Testis (tissue), 3 donors: ENCODE results near the gene DAB1. TPM values are rescaled to one million over a fixed set of nuclear protein-coding genes. Genes with fewer than 3 reads are reported as not detected.
A peak's percentile ranks its signal among the peaks of the same experiment; 100 is the strongest.

Source experiments
- DNase-seq: peaks from one replicate; pipeline ENCODE4 v3.0.0-alpha.2; 2019
- H3K27ac ChIP-seq, 2 donors: fragments of 200-600 bp; sonication (generic); one replicate each; pipeline ENCODE4 v1.5.1; 2019
- H3K27me3 ChIP-seq: fragments of 200-600 bp; sonication (generic); one replicate; pipeline ENCODE4 v1.5.1; 2019
- H3K36me3 ChIP-seq: fragments of 200-600 bp; sonication (generic); one replicate; pipeline ENCODE4 v1.5.1; 2017; ENCODE audit warnings: low read depth; ENCODE audit errors: missing control alignments
- H3K4me1 ChIP-seq: fragments of 200-600 bp; sonication (generic); one replicate; pipeline ENCODE4 v1.5.1; 2019
- H3K4me3 ChIP-seq, 2 donors: fragments of 200-600 bp; sonication (generic); one replicate each; pipeline ENCODE4 v1.5.1; 2017 to 2019
- H3K9me3 ChIP-seq: fragments of 200-600 bp; sonication (generic); one replicate; pipeline ENCODE4 v1.5.1; 2017
- POLR2A ChIP-seq: fragments of 450-650 bp; IDR thresholded peaks from one replicate; pipeline ENCODE4 v1.6.1; 2017; ENCODE audit warnings: antibody characterized with exemption, mild to moderate bottlenecking, moderate library complexity
- WGBS, 2 donors: methylation state at CpG; one replicate each; pipeline ENCODE4 v1.1.5; 2018; 5-methylcytosine and 5-hydroxymethylcytosine counted together
- intact Hi-C: fragments of 100-400 bp; cut with DNase I; formaldehyde crosslinking; loops from one replicate; pipeline ENCODE4 v1.15.1; 2023; ENCODE audit warnings: low total_unique reads
- polyA plus RNA-seq: library from polyadenylated mRNA; stranded (reverse); fragments of 350-450 nt; fragmentation: Illumina TruSeq; extraction: RNeasy Lipid Tissue Mini Kit (QIAGEN cat#74804); gene quantifications from one replicate; pipeline ENCODE4 v1.2.3, GENCODE V29; 2014; ENCODE audit warnings: low read depth, low replicate concordance; ENCODE audit not compliant: insufficient read depth
- total RNA-seq, 2 donors: library from RNA; depleted of rRNA; stranded (reverse); fragments of >200 nt; gene quantifications; one replicate each; pipeline ENCODE4 v1.2.3, GENCODE V29; 2016
- TF ChIP-seq, protein P1 (sequence below), 3 experiments: fragments of 450-650 bp in 2 of 3; fragments of 200-600 bp in 1 of 3; sonication (generic) in 1 of 3; IDR thresholded peaks; one replicate each; pipeline ENCODE4 v1.5.1; 2016 to 2019; ENCODE audit warnings: antibody characterized with exemption in 3 of 3, mild to moderate bottlenecking in 2 of 3, moderate library complexity in 1 of 3

DAB1 gene
- total and polyA plus RNA-seq, 3 donors from 2014 or later: 0.79 to 1.7 (median 1.2) TPM

DNA sequence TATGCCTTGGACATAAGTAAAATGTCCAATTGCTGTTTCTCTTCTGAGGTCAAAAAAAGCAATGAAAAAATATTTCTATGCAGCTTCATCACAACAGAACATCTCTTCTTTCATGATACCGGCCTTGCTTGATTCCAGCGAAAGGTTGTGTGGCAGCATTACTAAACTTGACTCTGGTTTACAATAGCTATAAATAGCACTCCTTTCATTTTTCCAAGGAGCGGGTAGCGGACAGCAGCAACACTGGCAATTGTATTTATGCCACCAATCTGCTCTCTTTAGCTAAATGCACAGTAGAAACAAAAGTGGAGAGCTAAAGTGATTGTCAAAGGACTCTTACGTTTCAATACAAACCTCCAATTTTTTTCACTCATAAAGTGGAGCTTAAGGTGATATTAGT is 7.5 kb upstream of the DAB1 start:
- no peak for DNase-seq
- intact Hi-C loops: no loop called here
- H3K27me3 ChIP-seq: no peaks in the 10 kb centered on the region
- 79 to 87% methylated on average over 5 of the region's 5 CpGs for WGBS, 2 donors
- no peaks in the 10 kb centered on the region for H3K4me1 ChIP-seq
- TF ChIP-seq, protein P1, sequence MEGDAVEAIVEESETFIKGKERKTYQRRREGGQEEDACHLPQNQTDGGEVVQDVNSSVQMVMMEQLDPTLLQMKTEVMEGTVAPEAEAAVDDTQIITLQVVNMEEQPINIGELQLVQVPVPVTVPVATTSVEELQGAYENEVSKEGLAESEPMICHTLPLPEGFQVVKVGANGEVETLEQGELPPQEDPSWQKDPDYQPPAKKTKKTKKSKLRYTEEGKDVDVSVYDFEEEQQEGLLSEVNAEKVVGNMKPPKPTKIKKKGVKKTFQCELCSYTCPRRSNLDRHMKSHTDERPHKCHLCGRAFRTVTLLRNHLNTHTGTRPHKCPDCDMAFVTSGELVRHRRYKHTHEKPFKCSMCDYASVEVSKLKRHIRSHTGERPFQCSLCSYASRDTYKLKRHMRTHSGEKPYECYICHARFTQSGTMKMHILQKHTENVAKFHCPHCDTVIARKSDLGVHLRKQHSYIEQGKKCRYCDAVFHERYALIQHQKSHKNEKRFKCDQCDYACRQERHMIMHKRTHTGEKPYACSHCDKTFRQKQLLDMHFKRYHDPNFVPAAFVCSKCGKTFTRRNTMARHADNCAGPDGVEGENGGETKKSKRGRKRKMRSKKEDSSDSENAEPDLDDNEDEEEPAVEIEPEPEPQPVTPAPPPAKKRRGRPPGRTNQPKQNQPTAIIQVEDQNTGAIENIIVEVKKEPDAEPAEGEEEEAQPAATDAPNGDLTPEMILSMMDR (IDR thresholded peaks at IDR 0.05): no peak
- TF ChIP-seq POLR2A: no peak
- H3K27ac ChIP-seq: no peak overlapping the region
- H3K36me3 ChIP-seq: no peaks in the 10 kb centered on the region
- H3K9me3 ChIP-seq: no peaks in the 10 kb centered on the region
- H3K4me3 ChIP-seq: no peak overlapping the region

DNA sequence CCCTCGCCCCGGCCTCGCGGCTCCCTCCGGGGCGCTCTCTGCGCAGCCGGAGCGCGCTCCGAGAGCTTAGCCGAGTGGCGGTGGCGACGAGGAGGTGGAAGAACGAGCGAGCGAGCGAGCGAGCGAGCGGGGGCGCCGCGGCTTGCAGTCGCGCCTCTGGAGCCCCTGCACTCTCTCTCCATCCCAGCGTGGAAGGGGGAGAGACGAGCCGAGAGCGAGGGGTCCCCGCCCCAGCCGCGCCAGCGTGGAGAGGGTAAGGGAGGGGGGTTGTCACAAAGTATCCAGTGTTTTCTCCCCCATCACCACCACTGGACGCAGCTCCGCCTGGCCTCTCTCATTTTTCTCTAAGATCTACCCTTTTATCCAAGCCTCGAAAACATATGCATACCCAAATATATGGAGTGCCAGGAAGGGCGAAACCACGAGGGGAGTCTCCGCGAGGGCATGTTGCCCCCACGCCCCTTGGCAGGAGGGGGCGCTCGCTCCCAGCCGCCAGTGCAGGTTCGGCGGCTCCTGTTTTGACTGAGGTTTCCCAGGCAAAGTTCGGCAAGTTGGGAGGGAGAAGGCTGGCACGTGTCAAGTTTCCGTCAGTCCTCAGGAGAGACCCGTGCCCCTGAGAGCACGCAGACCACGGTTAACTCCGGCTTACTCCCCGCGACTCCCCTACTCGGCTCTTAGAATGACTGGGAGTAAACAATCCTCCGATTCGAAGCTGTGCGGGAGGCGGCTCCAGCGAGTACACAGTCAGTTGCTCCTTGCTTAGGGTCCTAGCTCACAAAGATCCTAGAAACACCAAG is 569 bp upstream of the DAB1 start:
- Histone ChIP-seq H3K27me3 (no peaks in the 10 kb centered on the region), H3K4me3 (peak overlapping the region; percentile 41 to 52), H3K27ac (no peak overlapping the region), H3K4me1 (peaks cover 7% of the 10 kb centered on the region), H3K9me3 (no peaks in the 10 kb centered on the region), H3K36me3 (no peaks in the 10 kb centered on the region)
- DNase-seq: peak; percentile 63
- TF ChIP-seq, protein P1 (IDR thresholded peaks at IDR 0.05): peak; percentile 28 to 56 (median 55)
- TF ChIP-seq POLR2A: no peak
- intact Hi-C loops: no loop called here
- 1 to 5% methylated on average over 16 to 39 of the region's 63 CpGs for WGBS, 2 donors

DNA sequence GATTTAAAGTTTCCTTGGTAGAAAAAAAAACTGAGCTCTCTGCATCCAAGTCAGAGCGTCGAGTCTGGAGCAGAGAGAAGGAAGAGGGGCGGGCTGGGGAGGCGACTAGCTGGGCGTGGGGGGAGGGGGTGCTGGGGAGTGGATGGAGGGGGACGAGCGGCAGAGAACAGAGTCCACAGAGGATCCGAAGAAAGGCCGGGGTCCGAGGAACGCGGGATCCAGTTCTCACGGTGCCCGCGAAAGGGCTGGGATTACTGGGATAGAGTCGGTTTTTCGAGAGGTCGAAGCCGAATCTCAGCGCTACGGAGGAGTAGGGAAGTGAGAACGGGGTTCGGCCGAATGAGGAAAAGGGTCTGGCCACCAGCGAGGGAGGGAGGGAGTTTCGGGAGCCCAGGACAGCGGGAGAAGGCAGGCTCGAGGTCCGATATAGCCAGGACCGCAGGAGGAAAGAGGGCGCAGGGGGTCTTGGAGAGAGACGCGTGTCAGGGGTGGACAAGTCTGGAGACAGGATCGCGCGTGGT is 665 bp downstream of the DAB1 start:
- H3K27ac ChIP-seq: no peak overlapping the region
- H3K27me3 ChIP-seq: no peaks in the 10 kb centered on the region
- WGBS, 2 donors: 0 to 1% methylated on average over 36 of the region's 36 CpGs
- no peak for DNase-seq
- H3K9me3 ChIP-seq: no peaks in the 10 kb centered on the region
- peaks cover 7% of the 10 kb centered on the region for H3K4me1 ChIP-seq
- no peak for TF ChIP-seq POLR2A
- TF ChIP-seq, protein P1 (IDR thresholded peaks at IDR 0.05): no peak
- intact Hi-C loops: no loop called here
- no peaks in the 10 kb centered on the region for H3K36me3 ChIP-seq
- peak overlapping the region; percentile 41 to 52 for H3K4me3 ChIP-seq

DNA sequence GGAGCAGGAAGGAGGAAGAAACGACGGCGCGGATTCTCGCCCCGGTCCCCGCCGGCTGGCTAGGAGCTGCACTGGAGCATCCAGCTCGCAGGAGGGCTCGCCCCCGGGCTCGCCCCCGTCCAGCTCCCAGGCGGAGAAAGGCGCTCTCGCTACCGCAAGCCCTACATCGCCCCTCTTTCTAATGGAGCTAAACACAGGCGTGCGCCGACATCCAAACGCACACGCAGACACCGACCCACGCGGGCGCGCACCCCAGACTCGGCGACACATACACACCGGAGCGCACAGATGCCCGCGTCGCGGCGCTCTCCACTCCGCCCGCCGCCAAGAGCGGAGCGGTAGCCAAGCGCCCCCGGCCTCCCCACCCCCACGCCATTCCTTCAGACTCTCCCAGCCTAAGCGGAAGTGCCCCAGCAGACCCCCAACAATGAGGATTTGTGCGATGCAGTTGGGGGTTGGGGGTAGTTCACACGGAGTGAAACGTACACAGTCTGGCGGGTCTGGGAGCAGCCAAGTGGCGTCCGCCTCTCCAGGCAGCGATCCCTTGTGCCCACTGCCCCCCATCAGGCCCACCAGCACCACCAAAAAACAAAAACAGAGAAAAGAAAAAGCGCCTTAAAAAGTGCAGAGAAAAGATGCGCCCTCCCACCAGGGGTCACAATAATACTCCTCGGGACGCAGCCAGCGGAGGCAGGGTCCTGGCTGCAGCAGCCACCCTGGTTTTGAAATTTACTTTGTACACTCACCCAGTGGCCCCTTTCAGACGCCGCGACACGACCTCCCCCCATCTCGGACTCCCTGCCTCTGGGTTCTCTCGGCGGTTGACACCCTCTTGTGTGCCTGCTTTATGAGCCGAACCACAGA is 1.4 kb downstream of the DAB1 start:
- WGBS, 2 donors: 0 to 2% methylated on average over 36 to 64 of the region's 66 CpGs
- TF ChIP-seq, protein P1 (IDR thresholded peaks at IDR 0.05): no peak
- no peak for TF ChIP-seq POLR2A
- Histone ChIP-seq H3K27ac (no peak overlapping the region), H3K4me3 (peak overlapping the region; percentile 41 to 52), H3K36me3 (no peaks in the 10 kb centered on the region), H3K9me3 (no peaks in the 10 kb centered on the region), H3K4me1 (peaks cover 7% of the 10 kb centered on the region), H3K27me3 (no peaks in the 10 kb centered on the region)
- intact Hi-C loops: no loop called here
- no peak for DNase-seq
